Activated CD4-positive, alpha-beta T cell treated with anti-CD3 and anti-CD28 coated beads for 4 hours (primary cell): ENCODE measurements around the gene CCDC34.

ENCODE experiments used
- DNase-seq, 2 donors: peaks; one replicate each; pipeline ENCODE4 v3.0.0-alpha.2; 2020

The CCDC34 gene

DNA sequence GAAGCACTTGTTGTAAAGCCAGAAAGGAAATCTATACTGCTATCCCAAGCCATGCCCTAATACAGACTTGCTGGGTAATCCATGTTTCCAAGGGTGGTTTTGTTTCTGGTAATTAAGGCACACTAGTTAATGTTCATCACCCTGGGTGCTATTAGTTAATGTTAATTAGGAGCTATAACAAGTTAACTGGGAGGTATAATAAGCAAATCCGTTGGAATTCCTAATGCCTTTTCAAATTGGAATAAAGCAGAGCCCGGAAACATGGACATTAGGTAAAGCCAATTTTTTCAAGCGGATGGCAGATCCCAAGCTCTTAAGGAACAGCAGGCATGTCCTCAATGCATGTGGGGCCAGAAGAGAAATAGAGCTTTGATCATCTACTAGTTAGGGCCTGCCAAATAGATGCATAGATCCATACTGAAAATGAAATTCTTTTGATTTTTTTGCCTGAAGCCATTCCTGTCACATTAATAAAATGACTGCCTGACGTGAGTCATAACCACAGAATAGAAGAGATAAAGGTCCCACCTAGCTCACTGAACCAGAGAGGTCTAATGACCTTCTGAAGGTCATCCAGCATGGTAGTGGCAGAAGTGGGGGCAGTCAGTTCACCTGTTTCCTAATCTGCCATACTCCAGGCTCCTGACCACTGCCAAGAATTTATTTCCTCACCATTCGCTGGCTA, 28.5 kb upstream of the CCDC34 start:
- no peak for DNase-seq

DNA sequence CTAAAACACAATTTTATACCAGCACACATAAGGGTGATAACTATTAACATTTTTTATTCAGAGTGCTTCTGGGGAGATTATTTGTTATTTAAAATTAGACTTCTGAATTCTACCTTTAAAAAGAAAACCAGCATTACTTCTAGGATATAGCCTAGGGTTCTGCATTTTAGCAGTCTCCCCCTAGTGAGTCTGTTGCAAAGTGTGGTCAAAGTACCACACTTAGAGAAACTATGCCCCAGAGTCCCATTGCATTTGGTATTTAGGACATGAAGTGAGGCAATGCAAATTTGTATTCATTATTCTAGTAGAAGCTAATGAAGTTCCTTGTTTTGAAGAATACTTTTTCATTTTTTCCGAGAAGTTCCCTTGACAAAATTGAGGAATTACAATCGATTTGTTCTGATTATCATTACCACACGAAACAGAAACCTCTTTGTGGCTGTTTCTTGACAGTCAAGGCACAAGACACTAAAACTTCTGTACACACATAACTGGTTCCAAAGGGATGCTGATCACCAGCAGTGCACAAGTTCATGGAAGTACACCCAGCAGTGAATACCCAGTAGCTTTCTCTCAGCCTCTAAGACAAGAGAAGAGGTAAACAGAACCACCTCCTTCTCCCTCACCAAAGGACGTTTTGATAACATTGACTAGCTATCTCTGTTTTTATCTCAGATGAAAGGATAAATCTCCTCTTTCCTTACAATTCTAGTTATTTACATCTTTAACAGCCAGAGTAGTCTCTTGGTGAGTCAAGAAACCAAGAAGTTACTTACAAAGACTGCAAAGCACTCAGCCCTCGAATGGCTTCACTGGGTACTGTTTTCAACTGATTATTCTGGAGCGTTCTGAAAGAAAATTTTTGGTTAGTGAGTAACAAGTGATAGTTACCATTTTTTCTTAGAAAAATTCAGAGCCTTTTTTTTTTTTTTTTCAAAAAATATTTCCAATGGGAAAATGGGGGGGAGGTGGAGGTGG, 27.6 kb upstream of the CCDC34 start:
- DNase-seq, result no peak

DNA sequence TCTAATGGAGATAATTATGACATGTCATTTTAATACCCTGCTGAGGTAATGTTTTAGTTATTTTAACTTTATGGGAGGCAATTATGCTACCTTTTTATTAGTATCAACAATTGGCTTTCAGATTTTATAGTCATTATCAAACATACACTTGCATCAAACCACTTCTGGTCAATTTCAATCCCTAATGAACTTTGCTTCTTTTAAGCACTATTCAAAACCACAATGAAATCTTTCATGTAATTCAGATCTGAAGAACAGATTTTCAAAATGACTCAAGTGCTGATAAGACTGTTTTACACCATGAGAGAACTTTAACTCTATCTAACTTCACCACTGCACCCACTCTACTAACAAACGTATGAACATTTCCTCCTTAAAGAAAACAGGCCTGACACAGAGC, 25.9 kb upstream of the CCDC34 start:
- DNase-seq, result no peak

GRCh38 chr11:27388001-27388400, 25.0 kb upstream of the CCDC34 start:
- DNase-seq, result no peak

DNA sequence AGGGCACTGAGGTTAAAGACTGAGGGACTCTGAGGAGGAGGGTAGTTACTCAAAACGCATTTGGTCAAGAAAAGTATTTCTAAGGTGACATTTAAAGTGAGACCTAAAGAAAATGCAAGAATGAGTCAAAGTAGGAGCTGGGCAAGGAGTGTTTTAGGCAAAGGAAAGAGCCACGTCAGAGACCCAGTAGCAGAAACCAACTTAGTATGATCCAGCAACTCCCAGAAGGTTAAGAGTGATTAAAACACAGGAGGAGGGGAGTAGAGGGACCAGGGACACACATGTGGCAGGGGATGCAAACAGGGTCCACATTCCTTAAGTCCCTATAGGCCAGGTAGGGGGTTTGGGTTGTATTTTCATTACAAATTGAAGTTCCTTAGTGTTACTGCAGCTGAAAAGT, 24.3 kb upstream of the CCDC34 start:
- no peak for DNase-seq

- DNase-seq, result no peak
Measured at GRCh38 chr11:27386181-27386845, 23.3 kb upstream of the CCDC34 start.

GRCh38 chr11:27385245-27385644, 22.2 kb upstream of the CCDC34 start:
- no peak for DNase-seq

GRCh38 chr11:27384227-27384626, 21.2 kb upstream of the CCDC34 start:
- no peak for DNase-seq

- DNase-seq, result no peak
Measured at GRCh38 chr11:27383645-27384044, 20.6 kb upstream of the CCDC34 start.

DNA sequence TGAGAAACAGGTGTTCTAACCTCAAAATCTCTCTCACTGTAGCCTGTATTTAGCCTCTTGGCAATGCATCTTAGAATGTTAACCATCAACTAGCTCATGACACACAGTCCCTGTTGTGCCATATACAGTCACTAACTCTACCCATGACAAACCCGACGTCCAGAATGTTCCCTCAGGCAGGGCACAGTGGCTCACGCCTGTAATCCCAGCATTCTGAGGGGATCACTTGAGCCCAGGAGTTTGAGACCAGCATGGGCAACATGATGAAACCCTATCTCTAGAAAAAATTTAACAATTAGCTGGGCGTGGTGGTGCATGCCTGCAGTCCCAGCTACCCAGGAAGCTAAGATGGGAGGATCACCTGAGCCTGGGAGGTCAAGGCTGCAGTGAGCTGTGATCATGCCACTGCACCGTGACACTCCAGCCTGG, 18.2 kb upstream of the CCDC34 start:
- DNase-seq, result no peak

- DNase-seq, result no peak
Measured at GRCh38 chr11:27380771-27381170, 17.8 kb upstream of the CCDC34 start.

- DNase-seq, result no peak
Measured at GRCh38 chr11:27379449-27379848, 16.4 kb upstream of the CCDC34 start.

DNA sequence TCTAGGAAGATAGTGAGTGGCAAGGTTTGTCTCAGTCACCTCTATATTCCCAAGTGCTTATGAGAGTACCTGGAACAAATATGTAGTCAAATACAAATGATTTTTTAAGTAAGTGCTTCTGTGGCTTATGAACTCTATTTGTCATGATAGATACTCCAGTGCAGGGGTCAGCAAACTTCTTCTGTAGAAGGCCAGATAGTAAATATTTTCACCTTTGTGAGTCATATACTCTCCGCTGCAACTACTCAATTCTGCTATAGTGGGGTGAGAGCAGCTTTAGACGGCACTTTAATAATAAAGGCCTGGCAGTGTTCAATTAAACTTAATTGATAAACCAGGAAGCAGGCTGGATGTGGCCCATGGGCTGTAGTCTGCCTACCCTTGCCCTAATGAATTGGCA, 12.4 kb upstream of the CCDC34 start:
- DNase-seq, result no peak

DNA sequence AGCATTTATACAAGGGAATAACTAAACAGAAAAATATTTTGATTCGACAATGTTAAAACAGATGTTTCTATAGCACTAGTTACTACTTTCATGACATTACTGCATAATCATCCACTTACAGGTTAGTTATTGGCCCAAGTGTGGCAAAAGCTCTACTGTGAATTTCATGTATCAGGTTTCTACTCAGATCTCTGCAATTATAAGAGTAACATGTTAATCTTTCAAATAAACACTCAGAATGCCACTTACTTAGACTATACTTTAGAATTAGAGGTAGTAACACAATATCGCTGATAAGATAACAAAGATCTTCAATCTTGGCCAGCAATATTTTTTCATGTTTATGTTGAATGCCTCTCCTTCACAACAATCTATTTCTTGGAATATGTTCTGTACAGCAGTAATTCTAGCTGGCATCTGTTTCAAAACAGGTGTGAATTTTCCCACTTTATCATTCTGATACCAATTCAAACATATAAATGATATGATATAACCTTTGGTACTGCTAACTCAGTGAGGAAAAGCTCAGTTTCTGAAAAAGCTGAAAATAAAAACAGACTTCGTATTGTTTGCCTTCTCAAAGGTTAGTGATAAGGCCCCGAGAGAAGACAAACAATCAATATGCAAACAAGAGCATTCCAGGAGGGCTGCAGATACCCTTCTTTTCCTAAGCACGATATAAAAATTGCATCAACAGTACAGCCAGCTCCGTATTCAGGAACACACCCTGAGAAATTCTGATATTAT, 11.0 kb upstream of the CCDC34 start:
- no peak for DNase-seq

DNA sequence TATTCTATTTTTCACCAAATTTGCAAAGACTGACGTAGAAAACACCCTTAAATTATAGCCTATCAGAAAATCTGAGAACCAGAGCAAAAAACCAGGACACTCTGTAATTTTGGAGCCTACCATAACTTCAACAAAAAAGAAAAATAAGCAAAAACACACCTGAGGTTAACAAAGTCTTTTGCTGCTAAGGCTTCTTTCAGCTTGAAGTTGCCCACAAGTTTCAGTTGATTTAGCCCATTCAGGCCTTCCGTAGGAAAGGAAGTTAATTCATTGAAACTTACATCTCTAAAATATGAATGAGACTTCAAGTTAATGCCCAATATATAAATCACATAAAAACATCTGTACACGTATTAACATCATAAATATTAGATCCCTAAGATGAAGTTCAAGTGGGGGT, 10.4 kb upstream of the CCDC34 start:
- DNase-seq, result no peak

DNA sequence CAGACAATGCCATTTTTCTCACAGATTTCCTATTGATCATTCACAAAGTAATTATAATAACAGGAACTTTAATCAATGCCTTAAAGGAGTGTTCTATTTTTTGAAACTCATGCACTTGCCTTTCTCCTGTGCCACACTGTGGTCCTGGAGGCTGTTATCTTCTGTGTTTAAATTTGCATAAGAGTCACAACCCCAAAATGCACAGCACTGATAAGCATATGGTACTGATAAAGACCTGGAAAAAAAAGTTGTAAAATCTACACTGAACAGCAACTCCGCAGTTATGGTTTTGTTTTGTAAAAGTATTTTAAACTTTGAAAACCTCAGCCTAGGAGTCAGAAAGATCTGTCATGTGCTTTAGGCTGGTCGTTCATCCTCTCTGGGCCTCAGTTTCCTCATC, 9.1 kb upstream of the CCDC34 start:
- no peak for DNase-seq

GRCh38 chr11:27371489-27371888, 8.5 kb upstream of the CCDC34 start:
- DNase-seq, result no peak

DNA sequence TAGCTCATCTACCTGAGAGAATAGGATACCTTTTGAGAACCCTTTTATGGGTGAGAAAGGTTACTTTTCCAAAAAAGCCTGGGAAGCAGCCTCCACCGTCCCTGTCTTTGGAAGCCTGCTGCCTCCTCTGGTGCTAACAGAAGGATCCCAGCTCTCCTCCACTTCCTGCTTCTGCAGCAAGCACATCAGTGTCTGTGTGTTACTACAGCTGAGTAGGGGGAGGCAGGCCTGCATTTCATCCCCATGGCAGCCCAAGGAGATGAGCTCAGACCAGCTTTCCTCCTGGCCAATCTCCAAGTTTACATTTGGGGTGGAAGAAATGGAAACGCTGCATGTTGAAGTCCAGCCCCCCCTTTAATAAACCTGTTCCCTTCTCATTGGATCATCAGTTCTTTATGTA, 7.4 kb upstream of the CCDC34 start:
- no peak for DNase-seq

DNA sequence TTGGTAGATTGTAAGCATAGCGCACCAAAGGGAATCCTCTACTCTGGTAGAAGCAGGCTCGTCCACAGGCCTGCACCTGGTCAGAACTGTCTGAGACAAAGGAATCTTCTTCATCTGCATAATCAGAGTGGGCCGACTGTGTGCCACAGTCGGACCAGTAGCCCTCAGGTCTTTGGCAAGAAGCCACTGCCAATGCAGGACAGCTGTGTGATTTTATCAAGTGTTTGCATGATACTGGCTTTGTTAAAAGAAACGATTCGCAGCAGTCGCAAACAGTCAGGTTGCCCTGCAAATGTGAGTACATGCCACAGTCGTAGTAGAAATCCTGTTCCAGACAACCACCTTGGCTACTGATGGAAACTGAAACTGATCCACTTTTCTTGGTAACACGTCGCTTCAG, 4.9 kb upstream of the CCDC34 start:
- DNase-seq, result no peak

DNA sequence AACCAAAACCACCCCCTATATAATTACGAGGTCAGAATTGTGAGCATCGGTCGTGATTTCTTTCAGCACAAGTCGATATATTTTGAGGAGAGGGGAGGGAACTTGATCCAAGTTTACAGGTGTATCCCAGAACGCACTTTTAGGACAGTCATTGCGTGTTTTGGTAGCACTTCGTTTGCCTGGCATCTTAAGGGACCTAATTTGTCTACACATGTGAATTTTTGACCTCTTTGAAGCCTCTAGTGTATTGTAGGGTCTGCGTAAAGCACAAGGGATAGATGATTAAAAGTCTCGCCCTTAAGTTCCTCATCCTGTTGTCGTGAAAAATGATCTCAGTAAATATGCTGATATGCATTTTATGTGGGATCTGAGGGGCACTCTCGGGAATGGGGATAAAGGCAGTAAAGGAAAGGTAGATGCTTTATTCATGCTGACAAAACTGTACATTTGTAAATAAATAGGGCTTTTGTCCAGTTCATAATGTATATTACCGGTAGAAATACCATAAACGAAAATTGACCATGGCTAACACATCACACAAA, 632 bp upstream of the CCDC34 start:
- DNase-seq, result no peak

DNA sequence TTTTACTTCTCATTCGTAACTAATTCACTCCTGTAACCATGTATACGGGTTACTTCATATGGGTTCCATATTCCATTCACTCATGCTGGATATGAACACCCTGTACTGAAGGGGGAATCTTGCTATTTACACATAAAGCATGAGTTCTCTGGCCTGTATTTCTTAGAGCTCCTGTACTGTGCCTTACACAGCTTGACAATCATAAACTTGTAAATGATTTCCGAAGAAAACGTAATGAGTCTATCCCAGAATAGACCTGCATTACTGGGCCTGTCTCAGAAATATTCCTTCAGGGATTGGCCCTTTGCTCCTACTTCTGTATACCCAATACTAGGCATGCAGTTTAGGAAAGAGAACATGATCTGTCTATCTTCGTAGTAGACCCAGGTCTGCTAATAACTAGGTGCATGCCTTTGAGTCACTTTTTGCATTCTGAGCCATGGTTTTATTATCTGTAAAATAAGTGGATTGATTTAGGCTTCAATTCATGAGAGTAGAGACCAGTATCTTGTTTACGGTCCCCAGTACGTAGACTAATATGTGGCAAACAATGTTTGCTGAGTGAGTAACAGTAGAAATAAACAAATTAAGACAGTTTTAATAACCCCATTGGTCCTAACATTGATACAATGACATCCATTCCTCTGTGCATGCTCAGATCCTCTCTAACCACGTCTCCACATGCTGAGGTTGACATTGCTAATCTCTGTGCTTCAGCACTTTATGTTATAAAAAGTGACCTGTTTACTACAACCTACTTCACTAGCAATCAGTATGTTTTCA, 1.2 kb downstream of the CCDC34 start:
- no peak for DNase-seq

DNA sequence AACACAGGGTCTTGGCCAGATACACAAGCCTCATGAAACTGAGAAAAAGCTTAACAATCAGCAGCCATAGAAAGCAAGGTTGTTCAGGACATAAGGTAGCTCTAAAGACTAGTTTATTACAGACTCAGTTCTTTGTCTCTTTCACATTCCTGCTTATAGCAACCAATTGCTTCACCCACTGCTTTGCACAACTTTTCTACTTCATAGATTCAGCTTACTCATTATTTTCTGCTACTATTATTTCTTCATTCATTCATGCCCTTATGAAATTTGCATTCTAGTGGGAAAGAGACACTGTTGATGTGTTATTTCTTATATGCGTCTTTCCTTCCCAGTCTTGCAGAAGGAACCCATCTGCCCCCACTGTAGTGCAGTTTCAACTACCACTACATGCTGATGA, 4.7 kb downstream of the CCDC34 start:
- no peak for DNase-seq
